Measurements from ENCODE around the gene TTC23L.

DNA sequence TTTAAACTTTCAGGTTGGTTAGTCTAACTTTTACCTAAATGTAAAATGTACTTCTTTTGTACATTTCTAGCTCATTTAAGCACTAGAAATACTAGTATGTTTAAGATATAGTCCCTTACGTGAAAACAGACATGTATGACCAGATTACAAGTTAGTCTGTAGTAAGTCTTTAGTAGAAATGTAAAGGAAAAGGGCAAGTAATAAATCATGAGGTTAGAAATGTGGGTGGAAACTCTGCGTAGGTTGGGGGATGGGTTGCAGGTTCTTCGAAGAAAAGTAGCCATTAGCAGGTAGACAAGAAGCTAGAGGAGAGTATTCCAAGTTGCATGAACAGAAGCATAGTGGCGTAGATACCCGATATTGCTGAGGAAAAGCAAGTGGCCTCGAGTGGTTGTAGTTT lies 53.5 kb downstream of the TTC23L start:
- TF ChIP-seq TAF1 (IDR thresholded peaks at IDR 0.05; ENCODE audit: low read depth, low read length) (no peak), POLR2AphosphoS5 (IDR thresholded peaks at IDR 0.05; ENCODE audit: low read depth, low read length) (no peak)
